DMS 273 (cell line): ENCODE results near the gene MICAL3.
A peak's percentile ranks its signal among the peaks of the same experiment; 100 is the strongest.

ENCODE experiments used
- DNase-seq: peaks from one replicate; lab custom pipeline; 2025; ENCODE audit not compliant: unreplicated experiment; lab: John Stamatoyannopoulos, UW

MICAL3 gene

GRCh38 chr22:17804331-17805080 lies 219.9 kb downstream of the MICAL3 start:
- DNase-seq = no peak

- no peak for DNase-seq
Measured at GRCh38 chr22:17803609-17804270, 220.6 kb downstream of the MICAL3 start.

GRCh38 chr22:17802822-17803221 lies 221.5 kb downstream of the MICAL3 start:
- peak; percentile 5 for DNase-seq

GRCh38 chr22:17802411-17802810 lies 221.9 kb downstream of the MICAL3 start:
- no peak for DNase-seq

- DNase-seq = no peak
Measured at GRCh38 chr22:17797721-17798559, 226.4 kb downstream of the MICAL3 start.

GRCh38 chr22:17796695-17797094 lies 227.7 kb downstream of the MICAL3 start:
- no peak for DNase-seq

- no peak for DNase-seq
Measured at GRCh38 chr22:17795661-17796548, 228.5 kb downstream of the MICAL3 start.

- DNase-seq = no peak
Measured at GRCh38 chr22:17794726-17795542, 229.4 kb downstream of the MICAL3 start.

- DNase-seq = no peak
Measured at GRCh38 chr22:17792854-17793434, 231.4 kb downstream of the MICAL3 start.

GRCh38 chr22:17792299-17792698 lies 232.1 kb downstream of the MICAL3 start:
- DNase-seq = peak; percentile 6

GRCh38 chr22:17791196-17791595 lies 233.2 kb downstream of the MICAL3 start:
- no peak for DNase-seq

- DNase-seq = peak; percentile 28
Measured at GRCh38 chr22:17789379-17790200, 234.8 kb downstream of the MICAL3 start.

- DNase-seq = no peak
Measured at GRCh38 chr22:17788528-17789378, 235.6 kb downstream of the MICAL3 start.

- DNase-seq = no peak
Measured at GRCh38 chr22:17787716-17788330, 236.5 kb downstream of the MICAL3 start.

- no peak for DNase-seq
Measured at GRCh38 chr22:17787241-17787640, 237.1 kb downstream of the MICAL3 start.

GRCh38 chr22:17786435-17787161 lies 237.8 kb downstream of the MICAL3 start:
- peak; percentile 8 for DNase-seq
